HG02970 (cell line): ENCODE measurements around the gene JPT2.
"Not testable (repeated sequence)": the region's sequence is repeated elsewhere in the genome, so short reads cannot be mapped to it uniquely, and the experiment has no call there.

ENCODE experiments used
- ATAC-seq: cut with Tn5 transposase; IDR thresholded peaks from one replicate; pipeline ENCODE4 v1.9.1; 2021; ENCODE audit warnings: mild to moderate bottlenecking, moderate library complexity, moderate number of reproducible peaks; ENCODE audit not compliant: unreplicated experiment, low FRiP score

Gene JPT2

DNA sequence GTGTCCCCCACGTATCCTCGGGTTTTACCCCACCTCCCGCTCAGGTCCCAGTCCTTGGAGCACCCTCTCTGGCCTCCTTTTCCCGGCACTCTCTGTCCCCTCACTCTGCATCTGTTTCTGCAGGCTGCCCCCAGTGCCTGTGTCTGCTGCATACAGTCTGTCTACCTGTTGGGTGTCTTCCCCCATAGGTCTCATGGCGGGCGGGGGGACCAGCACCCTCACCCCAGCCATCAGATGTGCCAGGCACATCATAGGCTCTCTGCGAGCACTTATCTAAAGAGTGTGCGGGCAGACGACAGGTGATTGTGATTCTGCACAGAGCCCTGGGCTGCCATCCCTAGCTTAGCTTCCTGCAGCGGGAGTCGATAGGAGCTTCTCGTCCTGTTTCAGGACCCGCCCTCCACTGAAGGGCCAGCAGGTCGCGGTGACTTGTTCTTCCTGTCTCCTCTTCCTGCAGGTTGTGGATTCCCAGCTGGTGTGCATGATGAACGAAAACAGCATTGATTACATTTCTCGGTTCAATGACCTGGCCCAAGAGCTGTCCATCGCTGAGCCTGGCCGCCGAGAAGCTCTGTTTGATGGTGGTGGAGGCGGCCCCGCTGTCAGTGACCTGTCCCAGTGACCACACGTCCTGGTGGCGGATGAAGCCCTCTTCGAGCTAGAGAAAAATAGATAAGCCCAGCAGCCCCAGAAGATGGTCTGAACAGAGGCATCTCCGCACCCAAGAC lies 4.5 kb upstream of the JPT2 start:
- ATAC-seq: no peak

GRCh38 chr16:1674306-1674705 lies 3.8 kb upstream of the JPT2 start:
- no peak for ATAC-seq

- no peak for ATAC-seq
These were observed 3.1 kb upstream of the JPT2 start for GRCh38 chr16:1674751-1675664.

DNA sequence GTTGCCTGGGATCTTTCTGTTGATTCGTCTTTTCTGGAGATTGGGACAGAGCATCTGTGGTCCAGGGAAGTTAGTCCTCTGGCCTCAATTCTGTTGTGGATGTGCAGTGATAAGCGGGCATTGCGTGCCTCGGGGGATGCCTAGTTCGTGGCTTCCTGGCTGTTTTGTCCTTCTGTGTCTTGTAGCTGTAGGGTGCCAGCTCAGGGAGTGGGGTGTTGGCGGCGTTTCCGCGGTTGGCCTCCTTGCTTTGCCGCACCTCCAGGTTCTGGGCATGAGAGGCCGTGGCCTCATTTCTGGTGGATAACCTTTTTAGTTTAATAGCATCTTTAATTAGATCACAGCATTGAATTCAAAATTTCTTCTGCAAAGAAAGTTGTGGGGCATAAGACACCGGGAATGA lies 1.4 kb upstream of the JPT2 start:
- ATAC-seq: no peak

- no peak for ATAC-seq
These were observed 740 bp upstream of the JPT2 start for GRCh38 chr16:1677339-1677738.

GRCh38 chr16:1678500-1679098 lies 520 bp downstream of the JPT2 start:
- ATAC-seq: no peak

GRCh38 chr16:1680361-1680760 lies 2.3 kb downstream of the JPT2 start:
- no peak for ATAC-seq

- ATAC-seq: no peak
These were observed 3.0 kb downstream of the JPT2 start for GRCh38 chr16:1681032-1681431.

DNA sequence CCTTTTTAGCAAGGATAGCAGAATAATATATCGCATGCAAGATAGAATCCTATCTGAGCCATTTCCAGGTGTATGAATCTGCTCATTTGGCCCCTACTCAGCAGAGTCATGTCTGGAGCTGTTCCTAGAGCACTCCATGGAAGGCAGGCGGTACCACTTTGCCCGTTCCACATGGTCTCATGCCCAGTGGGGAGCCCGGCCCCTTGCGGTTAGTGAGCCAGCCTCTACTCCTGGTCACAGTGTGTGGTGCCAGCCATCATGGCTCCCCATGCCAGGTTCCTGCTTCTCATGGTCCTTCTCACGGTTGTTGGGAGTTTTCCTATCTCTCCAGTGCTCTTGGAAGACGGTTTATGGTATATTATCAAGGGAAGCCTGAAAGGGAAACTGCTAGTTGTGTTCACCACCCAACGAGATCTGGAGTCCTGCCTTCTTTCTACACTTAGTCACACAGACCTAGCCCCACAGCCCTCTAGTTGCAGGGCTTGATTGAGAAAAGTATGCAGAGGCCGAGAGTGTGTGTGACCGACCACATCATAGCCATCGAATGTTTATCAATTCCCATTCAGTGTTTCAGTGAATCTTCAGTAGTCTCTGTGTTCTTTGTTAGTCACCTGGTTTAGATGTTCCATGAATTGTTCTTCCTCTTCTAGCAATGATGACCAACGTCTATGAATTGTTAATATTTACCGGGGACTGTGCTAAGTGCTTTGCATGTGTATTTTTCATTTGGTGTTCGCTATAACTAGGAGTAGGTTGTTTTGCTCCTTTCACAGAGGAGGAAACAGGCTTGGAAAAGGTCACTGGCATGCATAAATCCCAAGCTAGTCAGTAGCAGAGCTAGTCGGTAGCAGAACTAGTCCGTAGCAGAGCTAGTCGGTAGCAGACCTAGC lies 9.6 kb downstream of the JPT2 start:
- no peak for ATAC-seq

DNA sequence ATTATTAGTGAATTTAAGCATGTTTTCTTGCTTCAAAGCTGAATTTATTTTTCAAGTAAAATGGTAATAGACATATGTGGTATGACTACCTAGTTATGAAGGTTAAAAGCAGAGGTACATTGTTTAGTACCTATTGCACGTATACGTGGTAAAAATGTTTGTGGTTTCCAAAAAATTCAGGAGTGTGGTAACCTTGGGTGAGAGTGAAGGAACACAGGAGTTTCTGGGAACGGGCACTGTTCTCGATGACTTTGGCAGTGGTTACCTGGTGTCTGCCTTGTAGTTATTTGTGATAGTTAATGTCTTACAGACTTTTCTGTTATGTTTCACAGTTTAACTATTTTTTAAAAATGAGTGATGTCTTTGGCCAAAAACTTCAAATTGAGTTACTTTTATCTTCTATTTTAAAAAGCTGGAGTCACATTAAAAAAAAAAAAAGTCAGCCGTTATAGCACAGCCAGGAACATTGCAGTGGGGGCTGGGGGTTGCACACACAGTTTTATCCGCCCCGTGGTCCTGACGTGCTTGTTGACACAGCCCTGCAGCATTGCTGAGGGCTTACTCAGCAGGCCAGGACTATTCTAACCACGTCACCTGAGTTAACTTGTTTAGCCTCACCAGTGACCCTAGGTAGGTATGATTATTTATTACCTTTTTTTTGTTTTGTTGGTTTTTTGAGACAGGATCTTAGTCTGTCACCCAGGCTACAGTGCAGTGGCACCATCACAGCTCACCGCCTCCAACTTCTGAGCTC lies 10.9 kb downstream of the JPT2 start:
- no peak for ATAC-seq

- ATAC-seq: no peak
These were observed 11.8 kb downstream of the JPT2 start for GRCh38 chr16:1689853-1690252.

DNA sequence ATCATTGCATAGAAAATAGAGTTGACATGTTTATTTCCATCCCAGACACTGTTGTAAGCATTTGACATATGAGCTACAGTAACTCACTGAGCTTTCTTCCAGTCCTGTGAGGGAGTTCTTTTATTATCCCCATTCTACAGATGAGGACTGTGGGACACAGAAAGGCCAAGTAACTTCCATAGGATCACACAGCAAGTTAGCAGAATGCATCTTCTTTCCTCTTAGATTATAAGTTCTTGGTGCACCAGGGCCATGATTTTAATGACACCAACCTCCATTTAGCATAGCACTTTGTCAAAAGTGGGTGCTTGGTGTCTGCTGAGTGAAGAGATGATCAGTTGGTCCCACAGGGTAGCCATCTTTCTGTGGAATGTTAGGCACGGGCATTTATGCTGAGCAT lies 12.7 kb downstream of the JPT2 start:
- no peak for ATAC-seq

DNA sequence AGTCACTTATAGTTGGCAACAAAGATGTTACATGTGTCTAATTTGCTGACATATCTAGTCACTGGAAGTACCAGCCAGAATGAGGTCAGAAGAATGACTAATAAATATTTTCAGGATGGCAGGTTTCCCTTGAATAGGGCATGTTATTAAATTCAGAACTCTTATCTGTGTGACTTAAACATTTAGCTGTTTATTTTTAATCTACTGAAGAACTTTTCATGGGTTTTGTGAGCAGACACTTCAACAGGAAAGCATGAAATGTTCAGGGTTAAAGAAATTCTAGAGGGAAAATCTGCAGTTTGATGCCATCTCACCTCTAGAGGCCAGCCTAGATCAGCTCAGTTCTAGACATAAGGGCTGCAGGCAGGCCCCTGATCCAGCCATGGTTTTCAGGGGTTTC lies 13.2 kb downstream of the JPT2 start:
- ATAC-seq: no peak

DNA sequence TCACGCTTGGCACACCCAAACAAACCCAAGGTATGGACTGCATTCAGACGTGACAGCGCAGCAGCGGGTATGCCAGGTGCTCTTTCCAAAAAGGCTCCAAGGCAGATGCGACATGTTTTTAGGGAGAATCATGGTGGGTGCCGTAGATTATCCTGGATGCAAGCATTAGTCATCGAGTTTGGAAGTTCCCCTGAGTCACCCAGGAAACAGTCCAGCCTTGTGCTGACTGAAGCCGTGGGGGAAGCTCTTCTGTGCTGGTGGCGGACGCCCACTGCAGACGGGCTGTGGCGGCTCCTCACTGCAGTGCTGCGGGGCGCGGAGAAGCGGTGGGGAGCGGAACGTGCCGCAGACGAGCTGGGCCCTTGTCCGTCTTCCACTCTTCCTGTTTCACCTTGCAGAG lies 13.9 kb downstream of the JPT2 start:
- ATAC-seq: no peak

GRCh38 chr16:1696863-1697262 lies 18.8 kb downstream of the JPT2 start:
- ATAC-seq: no peak

GRCh38 chr16:1698680-1699079 lies 20.6 kb downstream of the JPT2 start:
- ATAC-seq: no peak

GRCh38 chr16:1700246-1700645 lies 22.2 kb downstream of the JPT2 start:
- no peak for ATAC-seq

- ATAC-seq: no peak
These were observed 23.3 kb downstream of the JPT2 start for GRCh38 chr16:1701216-1701878.

GRCh38 chr16:1705324-1705687 lies 27.2 kb downstream of the JPT2 start:
- ATAC-seq: not testable (repeated sequence)
